ENCODE results near the gene LYAR.

- TF ChIP-seq CTCF (conservative IDR thresholded peaks at IDR 0.05; ENCODE audit: low read depth, low read length), result no peak
- TF ChIP-seq EZH2phosphoT487 (IDR thresholded peaks at IDR 0.05; ENCODE audit: borderline replicate concordance, low read length), result no peak
These were observed 6.4 kb upstream of the LYAR start for GRCh38 chr4:4296283-4296846.
